ENCODE data around the gene PP2D1.
"Not testable (repeated sequence)": the region's sequence is repeated elsewhere in the genome, so short reads cannot be mapped to it uniquely, and the experiment has no call there.

PP2D1 gene

GRCh38 chr3:19961960-19962359 is 50.1 kb downstream of the PP2D1 start:
- DNase-seq = no peak

DNA sequence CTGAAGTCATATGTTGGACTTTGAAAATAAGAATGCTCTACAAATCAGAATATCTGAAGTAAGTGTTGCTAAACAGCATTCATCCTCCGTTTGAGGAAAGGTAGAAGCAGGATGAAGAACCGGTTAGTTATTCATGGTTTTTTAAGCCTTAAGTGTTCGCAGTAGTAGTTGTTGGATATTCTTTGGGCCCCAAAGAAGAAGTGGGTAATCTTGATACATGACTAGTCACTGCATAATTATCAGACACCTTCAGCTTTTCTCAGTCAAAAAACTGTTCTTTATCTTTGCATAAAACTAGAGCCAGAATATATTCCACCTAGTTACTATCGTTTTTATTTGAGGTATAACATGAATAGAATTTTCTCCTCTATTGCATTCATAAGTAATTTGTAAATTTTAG is 51.4 kb downstream of the PP2D1 start:
- DNase-seq = no peak

GRCh38 chr3:19959505-19959904 is 52.6 kb downstream of the PP2D1 start:
- no peak for DNase-seq

GRCh38 chr3:19957354-19957753 is 54.7 kb downstream of the PP2D1 start:
- DNase-seq = not testable (repeated sequence)

GRCh38 chr3:19954676-19955075 is 57.4 kb downstream of the PP2D1 start:
- no peak for DNase-seq

DNA sequence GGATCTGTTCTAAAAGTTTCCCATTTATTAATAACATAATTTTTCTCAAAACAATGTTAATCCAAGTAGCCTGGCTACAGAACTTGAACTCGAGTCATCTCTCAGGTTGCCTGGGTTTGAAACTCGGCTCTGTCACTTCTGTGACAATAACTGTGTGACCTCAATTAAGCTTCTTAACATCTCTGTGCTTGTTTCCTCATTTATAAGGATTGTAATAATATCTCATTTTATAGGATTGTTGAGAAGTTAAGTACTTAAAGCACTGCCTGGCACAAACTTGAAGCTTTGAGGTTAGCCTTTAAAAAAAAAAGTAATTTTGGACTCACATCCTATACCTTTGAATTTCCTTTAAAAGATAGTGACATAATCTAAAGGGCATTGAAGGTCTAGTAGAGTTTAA is 61.7 kb downstream of the PP2D1 start:
- DNase-seq = no peak

- no peak for DNase-seq
These were observed 63.9 kb downstream of the PP2D1 start for GRCh38 chr3:19948226-19948591.

DNA sequence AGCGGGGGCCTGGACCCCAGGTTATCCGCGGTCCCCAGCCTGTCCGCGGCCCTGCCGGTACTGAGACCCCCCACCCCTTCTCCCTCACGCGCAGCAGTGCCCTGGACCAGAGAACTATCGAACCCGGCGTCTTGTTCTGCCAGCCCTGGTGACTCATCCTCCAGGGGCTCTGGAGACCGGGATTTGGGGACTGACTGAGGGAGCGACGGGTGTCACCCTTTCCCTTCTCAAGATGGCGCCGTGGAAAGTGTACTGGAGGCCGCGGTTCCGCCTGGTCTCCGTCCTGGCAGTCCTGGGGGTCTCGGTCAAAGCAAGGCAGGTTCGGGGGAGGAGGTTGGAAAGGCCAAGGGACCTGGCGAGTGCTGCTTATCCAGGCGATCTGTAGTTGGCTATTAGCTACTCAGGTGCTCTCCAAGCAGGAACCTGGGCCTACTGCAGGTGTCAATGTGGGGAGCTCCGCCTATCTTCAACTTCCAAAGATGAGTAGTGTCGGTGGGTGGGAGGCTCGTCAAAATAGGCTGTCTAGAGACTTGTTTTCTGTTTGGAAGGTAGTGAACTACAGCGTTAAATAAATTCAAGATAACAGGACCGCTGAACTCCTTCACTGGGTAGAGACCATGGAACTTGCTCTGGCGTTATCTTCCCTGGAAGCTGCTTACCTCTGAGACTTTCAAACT is 64.4 kb downstream of the PP2D1 start:
- peak; percentile 44 to 51 for DNase-seq

- peak; percentile 96 to 97 for DNase-seq
These were observed 65.1 kb downstream of the PP2D1 start, which contains the start of gene RAB5A for GRCh38 chr3:19946832-19947548. Gene RAB5A (plus strand): TSS chr3:19947097. CDS start chr3:19950899, 3,802 bp downstream.

- DNase-seq = no peak
These were observed 65.9 kb downstream of the PP2D1 start for GRCh38 chr3:19945969-19946831.

DNA sequence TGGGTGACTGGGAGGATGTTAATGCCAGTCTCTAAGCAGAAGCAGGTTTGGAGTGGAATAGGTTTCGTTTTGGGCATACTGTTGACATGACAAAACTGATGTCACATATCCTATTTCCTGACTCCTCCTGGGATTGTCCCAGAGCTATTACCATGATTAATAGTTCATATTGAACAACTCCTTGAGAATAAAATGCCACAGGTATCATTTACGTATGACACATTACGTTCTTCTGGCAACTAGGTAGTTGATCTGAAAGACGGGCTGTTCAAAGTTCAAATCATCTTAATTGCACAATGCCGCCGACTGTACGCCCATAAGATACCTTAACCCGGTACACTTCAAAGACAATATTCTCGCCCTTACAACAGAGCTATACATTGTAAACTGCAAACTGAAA is 66.5 kb downstream of the PP2D1 start:
- DNase-seq = no peak

DNA sequence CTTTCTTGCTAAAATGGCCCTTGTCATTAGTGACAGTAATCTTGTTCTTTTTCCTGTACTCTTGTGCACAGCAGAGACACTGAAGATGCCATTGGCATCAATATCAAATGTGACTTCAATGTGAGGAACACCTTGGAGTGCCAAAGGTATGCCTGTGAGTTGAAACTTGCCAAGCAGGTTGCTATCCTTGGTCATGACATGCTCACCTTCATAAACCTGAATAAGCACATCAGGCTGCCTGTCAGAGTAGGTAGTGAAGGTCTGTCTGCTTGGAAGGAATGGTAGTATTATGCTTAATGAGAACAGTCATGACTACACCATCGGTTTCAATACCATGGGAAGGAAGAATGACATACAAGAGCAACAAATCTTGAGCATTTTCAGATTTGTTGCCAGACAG is 71.4 kb downstream of the PP2D1 start:
- no peak for DNase-seq

DNA sequence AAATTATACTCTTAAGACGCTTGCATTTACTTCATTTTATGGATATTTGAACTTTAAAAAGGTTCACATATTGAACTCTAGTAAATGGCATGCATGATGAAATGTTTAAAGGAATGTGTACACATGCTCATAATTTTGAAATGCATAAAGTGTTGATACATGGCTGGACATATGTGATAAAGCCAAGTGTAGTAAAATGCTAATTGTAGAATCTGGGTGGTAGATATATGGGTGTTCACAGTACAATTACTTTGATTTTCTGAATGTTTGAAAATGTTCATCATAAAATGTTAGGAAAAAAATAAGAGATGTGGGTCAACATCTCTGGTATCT is 73.8 kb downstream of the PP2D1 start:
- no peak for DNase-seq

- DNase-seq = no peak
These were observed 74.4 kb downstream of the PP2D1 start for GRCh38 chr3:19937459-19938294.

All from stimulated activated CD4-positive, alpha-beta T cell treated with anti-CD3 and anti-CD28 coated beads, Interleukin-2, amount 100 ng/mL, for 24 hours (primary cell).